Fibroblast of mammary gland (primary cell): ENCODE measurements around the gene FOXL2NB.

Source experiments
- DNase-seq: peaks from one replicate; pipeline ENCODE4 v3.0.0-alpha.2; 2010; ENCODE audit warnings: low read depth
- H3K4me3 ChIP-seq: 2 replicates; pipeline ENCODE4 v1.5.1; 2011; ENCODE audit warnings: low read depth, mild to moderate bottlenecking, low read length, moderate library complexity; ENCODE audit not compliant: control insufficient read depth
- TF ChIP-seq, protein P1 (sequence below): conservative IDR thresholded peaks from 2 replicates; pipeline ENCODE4 v1.5.1; 2011; ENCODE audit warnings: low read depth, low read length, inconsistent platforms; ENCODE audit not compliant: control insufficient read depth, insufficient read depth

Gene FOXL2NB

DNA sequence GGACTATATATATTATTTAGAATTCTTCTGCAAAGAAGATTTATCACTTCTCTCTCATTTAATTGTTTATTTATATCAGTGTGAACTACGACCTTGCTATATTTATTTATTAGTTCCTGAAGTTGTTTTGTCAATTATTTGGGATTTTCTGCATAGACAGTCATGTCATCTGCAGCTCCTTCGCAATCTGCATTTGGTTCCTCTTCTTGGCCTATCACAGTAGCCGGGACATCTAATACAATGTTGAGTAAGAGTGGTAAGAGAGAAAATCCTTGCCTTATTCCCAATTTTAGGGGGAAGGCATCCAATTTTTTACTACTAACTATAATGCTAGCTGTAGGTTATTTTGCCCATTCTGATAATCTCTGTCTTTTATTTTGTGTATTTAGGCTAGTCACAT, 39.5 kb upstream of the FOXL2NB start:
- TF ChIP-seq, protein P1, sequence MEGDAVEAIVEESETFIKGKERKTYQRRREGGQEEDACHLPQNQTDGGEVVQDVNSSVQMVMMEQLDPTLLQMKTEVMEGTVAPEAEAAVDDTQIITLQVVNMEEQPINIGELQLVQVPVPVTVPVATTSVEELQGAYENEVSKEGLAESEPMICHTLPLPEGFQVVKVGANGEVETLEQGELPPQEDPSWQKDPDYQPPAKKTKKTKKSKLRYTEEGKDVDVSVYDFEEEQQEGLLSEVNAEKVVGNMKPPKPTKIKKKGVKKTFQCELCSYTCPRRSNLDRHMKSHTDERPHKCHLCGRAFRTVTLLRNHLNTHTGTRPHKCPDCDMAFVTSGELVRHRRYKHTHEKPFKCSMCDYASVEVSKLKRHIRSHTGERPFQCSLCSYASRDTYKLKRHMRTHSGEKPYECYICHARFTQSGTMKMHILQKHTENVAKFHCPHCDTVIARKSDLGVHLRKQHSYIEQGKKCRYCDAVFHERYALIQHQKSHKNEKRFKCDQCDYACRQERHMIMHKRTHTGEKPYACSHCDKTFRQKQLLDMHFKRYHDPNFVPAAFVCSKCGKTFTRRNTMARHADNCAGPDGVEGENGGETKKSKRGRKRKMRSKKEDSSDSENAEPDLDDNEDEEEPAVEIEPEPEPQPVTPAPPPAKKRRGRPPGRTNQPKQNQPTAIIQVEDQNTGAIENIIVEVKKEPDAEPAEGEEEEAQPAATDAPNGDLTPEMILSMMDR, result no peak
- DNase-seq, result no peak
- no peak overlapping the region for H3K4me3 ChIP-seq

DNA sequence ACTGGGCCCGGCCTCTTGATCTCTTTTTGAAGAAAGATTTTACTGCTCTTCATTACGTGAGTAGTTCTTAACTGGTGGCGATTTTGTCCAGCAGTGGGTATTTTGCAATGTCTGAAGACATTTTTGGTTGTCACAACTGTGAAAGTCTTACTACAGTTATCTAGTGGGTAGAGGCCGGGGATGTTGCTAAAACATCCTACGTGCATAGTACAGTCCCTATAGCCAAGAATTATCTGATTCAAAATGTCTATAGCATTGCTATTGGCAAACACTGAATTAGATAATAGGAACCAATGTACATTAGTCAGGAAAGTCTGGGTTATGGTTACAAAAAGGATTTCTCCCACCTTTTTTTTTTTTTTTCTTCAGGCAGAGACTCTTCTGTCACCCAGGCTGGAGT, 38.2 kb upstream of the FOXL2NB start:
- TF ChIP-seq, protein P1, result no peak
- no peak overlapping the region for H3K4me3 ChIP-seq
- no peak for DNase-seq

DNA sequence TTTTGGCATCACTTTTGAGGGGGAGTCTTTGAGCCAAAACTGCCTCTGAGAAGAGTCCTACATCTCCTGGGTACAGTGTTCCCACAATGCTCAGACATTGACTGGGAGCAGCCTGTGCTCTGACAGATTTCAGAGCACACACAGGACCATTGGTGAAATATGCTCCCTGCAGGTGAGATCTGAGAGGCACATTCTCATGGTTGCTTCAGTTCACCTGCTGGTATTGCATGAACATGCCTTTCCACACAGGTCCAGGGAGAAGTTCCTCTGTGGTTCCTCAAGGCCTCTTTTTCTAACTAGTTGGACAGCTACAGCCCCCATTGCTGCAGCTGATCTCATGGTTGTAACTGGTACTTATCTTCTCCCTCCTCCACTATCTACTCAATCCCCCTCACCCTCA, 37.1 kb upstream of the FOXL2NB start:
- TF ChIP-seq, protein P1, result no peak
- no peak for DNase-seq
- no peak overlapping the region for H3K4me3 ChIP-seq

DNA sequence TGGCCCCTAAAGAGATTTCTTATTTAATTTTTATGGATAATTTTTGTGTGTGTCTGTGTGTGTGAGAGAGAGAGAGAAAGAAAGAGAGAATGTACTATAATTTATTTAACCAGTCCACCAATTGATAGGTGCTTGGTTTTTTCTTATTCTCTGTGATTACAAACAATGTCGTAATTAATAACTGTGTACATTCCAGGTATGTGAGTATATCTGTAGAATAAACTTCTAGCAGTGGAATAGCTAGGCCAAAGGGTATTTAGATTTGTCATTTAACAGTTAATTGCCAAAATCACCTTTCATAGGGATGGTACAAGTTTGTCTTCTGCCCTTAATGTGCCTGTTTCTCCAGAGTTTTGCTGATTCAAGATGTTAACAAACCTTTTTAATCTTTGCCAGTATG, 35.4 kb upstream of the FOXL2NB start:
- DNase-seq, result no peak
- TF ChIP-seq, protein P1, result no peak
- no peak overlapping the region for H3K4me3 ChIP-seq

DNA sequence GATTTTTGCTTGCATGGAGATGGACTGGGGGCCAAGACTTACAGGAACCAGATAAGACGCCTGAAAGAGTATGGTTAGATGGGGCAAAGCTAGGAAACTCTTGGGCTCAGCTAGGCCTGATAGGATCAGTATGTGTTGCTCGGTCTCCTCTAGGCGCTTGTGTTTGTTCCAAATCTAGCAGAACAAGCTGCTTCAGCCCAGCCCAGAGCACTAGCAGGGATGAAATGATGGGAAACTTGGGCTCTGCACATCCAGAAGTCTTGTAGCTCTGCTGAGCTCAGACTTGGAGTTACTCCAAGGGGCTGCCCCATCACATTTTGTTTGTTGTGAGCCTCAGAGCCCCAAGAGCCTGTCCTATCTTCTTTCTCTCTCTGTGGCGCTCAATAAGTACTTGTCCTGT, 34.8 kb upstream of the FOXL2NB start:
- no peak for DNase-seq
- no peak overlapping the region for H3K4me3 ChIP-seq
- TF ChIP-seq, protein P1, result no peak

DNA sequence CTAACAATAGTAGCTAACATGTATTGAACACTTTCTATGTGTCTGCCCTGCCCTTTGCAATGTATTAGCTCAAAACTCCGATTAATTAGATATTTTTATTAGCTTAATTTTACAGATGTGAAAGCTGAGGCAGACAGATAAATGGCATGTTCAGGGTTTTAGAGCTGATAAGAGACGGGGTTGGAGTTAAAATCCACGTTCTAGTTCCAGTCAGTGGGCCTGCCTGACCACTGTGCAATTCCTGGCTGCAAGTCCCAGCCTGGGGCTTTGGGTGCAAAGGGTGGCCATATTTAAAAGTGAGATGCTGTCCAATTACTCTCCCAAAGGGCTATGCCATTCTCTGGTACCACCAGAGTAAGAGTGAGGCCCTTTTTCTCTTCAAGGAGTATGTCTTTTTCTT, 33.3 kb upstream of the FOXL2NB start:
- no peak overlapping the region for H3K4me3 ChIP-seq

More for the DNA sequence above, 33.3 kb upstream of the FOXL2NB start:
- TF ChIP-seq, protein P1, result no peak
- no peak for DNase-seq
